RWPE2 (cell line): ENCODE measurements around the gene SERINC2.
"Not testable (repeated sequence)": the region's sequence is repeated elsewhere in the genome, so short reads cannot be mapped to it uniquely, and the experiment has no call there.

Source experiments
- ATAC-seq: fragments of 200-7000 bp; cut with Tn5 transposase; 3 replicates; pipeline ENCODE4 v1.9.1; 2021; ENCODE audit warnings: low read depth
- DNase-seq: peaks from one replicate; pipeline ENCODE4 v3.0.0-alpha.2; 2020; ENCODE audit warnings: low spot score
- H3K27ac ChIP-seq: fragments of 450-650 bp; 2 replicates; pipeline ENCODE4 v1.5.1; 2017; ENCODE audit warnings: mild to moderate bottlenecking; ENCODE audit not compliant: poor library complexity, severe bottlenecking
- H3K27me3 ChIP-seq: fragments of 250-450 bp; sonication (Bioruptor Pico); 2 replicates; pipeline ENCODE4 v1.5.1; 2021; ENCODE audit warnings: mild to moderate bottlenecking, moderate library complexity; ENCODE audit not compliant: insufficient read depth, poor library complexity, severe bottlenecking
- H3K36me3 ChIP-seq: fragments of 250-450 bp; sonication (Bioruptor Pico); 2 replicates; pipeline ENCODE4 v1.5.1; 2020; ENCODE audit warnings: low read depth, mild to moderate bottlenecking, moderate library complexity
- H3K4me1 ChIP-seq: fragments of 250-450 bp; sonication (Bioruptor Pico); 2 replicates; pipeline ENCODE4 v1.5.1; 2021; ENCODE audit warnings: mild to moderate bottlenecking, moderate library complexity; ENCODE audit not compliant: insufficient read depth, poor library complexity, severe bottlenecking
- H3K4me3 ChIP-seq: fragments of 250-450 bp; sonication (Bioruptor Pico); 2 replicates; pipeline ENCODE4 v1.5.1; 2021; ENCODE audit warnings: mild to moderate bottlenecking, moderate library complexity; ENCODE audit not compliant: severe bottlenecking
- H3K9me3 ChIP-seq: fragments of 250-450 bp; sonication (Bioruptor Pico); 2 replicates; pipeline ENCODE4 v1.5.1; 2021; ENCODE audit warnings: mild to moderate bottlenecking, moderate library complexity; ENCODE audit not compliant: severe bottlenecking
- CTCF ChIP-seq: fragments of 450-650 bp; IDR thresholded peaks from one replicate; pipeline ENCODE4 v1.5.1; 2017; ENCODE audit warnings: mild to moderate bottlenecking, moderate library complexity; ENCODE audit not compliant: poor library complexity, severe bottlenecking

Gene SERINC2

GRCh38 chr1:31429583-31429982 is 16.6 kb downstream of the SERINC2 start:
- Histone ChIP-seq H3K36me3 (peaks cover 85% of the 10 kb centered on the region), H3K9me3 (no peaks in the 10 kb centered on the region), H3K27ac (no peak overlapping the region), H3K27me3 (no peaks in the 10 kb centered on the region), H3K4me1 (peaks cover 19% of the 10 kb centered on the region), H3K4me3 (no peak overlapping the region)
- no peak for ATAC-seq
- no peak for DNase-seq
- TF ChIP-seq CTCF: no peak

GRCh38 chr1:31431351-31432257 is 18.6 kb downstream of the SERINC2 start:
- not testable (repeated sequence) for ATAC-seq, H3K4me3 ChIP-seq, H3K4me1 ChIP-seq, H3K27me3 ChIP-seq, H3K9me3 ChIP-seq, DNase-seq, H3K27ac ChIP-seq
- H3K36me3 ChIP-seq: peaks cover 66% of the 10 kb centered on the region

DNA sequence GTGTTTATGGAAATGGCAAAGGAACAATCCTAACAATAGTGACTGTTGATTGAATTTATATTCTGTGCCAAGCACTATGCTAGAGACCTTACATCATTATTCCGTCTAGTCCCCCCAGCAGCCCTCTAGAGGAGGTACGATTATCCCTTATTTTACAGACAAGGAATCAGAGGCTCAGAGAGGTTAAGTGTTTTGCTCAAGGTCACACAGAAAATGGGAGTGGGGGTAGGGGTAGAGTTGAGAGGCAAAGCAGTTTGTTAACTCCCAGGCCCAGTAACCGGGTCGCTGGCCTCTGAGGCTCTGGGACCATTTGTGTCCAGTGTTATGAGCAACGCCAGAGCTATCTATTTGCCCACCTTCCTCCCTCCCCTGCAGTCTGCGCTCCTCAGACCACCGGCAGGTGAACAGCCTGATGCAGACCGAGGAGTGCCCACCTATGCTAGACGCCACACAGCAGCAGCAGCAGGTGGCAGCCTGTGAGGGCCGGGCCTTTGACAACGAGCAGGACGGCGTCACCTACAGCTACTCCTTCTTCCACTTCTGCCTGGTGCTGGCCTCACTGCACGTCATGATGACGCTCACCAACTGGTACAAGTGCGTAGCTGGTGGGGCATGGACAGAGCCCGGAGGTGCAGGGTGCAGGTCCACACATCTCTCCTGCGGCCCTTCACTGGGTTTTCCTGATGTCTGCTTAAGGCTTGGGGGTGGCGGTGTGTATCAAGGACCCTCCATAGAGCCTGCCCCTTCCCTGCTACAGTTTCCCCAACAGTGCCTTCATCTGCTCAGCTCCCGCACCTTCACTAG is 19.8 kb downstream of the SERINC2 start:
- no peak for ATAC-seq
- TF ChIP-seq CTCF: no peak
- H3K9me3 ChIP-seq: no peaks in the 10 kb centered on the region

GRCh38 chr1:31433396-31433930 is 20.4 kb downstream of the SERINC2 start:
- no peak overlapping the region for H3K4me3 ChIP-seq
- H3K4me1 ChIP-seq: peaks cover 5% of the 10 kb centered on the region
- no peaks in the 10 kb centered on the region for H3K27me3 ChIP-seq
- no peak for DNase-seq
- TF ChIP-seq CTCF: no peak
- H3K9me3 ChIP-seq: no peaks in the 10 kb centered on the region
- no peak overlapping the region for H3K27ac ChIP-seq
- ATAC-seq: no peak
- peaks cover 48% of the 10 kb centered on the region for H3K36me3 ChIP-seq

More for the DNA sequence above, 19.8 kb downstream of the SERINC2 start:
- H3K27ac ChIP-seq: no peak overlapping the region
- H3K27me3 ChIP-seq: no peaks in the 10 kb centered on the region
- H3K4me1 ChIP-seq: peaks cover 5% of the 10 kb centered on the region
- peaks cover 55% of the 10 kb centered on the region for H3K36me3 ChIP-seq
- DNase-seq: no peak
- H3K4me3 ChIP-seq: no peak overlapping the region

DNA sequence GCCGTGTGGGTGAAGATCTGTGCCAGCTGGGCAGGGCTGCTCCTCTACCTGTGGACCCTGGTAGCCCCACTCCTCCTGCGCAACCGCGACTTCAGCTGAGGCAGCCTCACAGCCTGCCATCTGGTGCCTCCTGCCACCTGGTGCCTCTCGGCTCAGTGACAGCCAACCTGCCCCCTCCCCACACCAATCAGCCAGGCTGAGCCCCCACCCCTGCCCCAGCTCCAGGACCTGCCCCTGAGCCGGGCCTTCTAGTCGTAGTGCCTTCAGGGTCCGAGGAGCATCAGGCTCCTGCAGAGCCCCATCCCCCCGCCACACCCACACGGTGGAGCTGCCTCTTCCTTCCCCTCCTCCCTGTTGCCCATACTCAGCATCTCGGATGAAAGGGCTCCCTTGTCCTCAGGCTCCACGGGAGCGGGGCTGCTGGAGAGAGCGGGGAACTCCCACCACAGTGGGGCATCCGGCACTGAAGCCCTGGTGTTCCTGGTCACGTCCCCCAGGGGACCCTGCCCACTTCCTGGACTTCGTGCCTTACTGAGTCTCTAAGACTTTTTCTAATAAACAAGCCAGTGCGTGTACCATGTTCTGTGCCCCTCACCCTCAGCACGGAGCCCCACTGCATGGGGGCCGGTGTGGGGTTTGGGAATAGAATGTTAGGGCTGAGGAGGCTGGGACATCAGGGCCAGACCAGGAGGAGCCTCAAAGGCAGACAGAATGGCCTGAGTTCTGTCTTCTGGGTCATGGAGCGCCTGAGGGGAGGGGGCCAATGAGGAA is 21.3 kb downstream of the SERINC2 start:
- peaks cover 40% of the 10 kb centered on the region for H3K36me3 ChIP-seq
- DNase-seq: no peak
- peak; percentile 6; the same call in 2 of the 3 replicates for ATAC-seq
- no peak for TF ChIP-seq CTCF
- no peaks in the 10 kb centered on the region for H3K9me3 ChIP-seq
- H3K4me1 ChIP-seq: peaks cover 5% of the 10 kb centered on the region
- peak overlapping the region; percentile 3 for H3K27ac ChIP-seq
- H3K27me3 ChIP-seq: no peaks in the 10 kb centered on the region
- H3K4me3 ChIP-seq: no peak overlapping the region
